ENCODE data around the gene IGSF21.

The IGSF21 gene

DNA sequence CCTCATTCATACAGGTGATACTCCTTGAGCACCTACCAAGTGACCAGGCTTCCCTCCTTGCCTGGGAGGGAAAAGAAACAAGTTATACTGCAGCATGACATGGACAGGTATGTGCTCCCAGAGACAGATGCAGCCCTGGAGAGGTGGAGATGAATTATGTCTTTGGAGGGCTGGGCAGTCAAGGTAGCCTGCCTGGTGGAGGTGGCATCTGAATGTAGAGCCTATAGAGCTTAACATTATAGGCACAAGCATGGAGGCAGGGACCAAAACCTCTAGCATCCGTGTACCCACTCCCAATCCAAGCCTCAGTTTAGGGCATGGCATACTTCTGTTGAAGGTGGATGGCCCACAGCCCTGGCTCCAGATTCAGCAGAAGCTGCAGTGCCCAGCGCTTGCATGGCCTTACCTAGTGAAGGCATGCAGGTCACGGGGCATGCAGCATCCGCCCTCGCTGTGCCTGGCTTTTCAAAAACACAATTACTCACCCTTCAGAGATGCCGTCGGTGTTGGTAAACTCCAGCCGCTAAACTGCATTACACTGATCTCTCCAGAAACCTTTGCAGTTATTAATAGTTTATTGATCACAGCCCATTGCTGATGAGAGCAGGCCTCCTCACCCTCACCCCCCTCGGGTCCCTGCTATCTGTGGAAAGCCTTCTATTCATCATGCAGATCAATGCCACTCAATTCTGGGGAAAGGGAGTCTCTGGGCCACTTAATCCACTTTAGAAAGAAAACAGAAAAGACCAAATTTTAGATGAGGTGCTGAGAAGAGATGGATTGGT, 222.1 kb downstream of the IGSF21 start:
- DNase-seq (ENCODE audit: low read depth), result no peak

DNA sequence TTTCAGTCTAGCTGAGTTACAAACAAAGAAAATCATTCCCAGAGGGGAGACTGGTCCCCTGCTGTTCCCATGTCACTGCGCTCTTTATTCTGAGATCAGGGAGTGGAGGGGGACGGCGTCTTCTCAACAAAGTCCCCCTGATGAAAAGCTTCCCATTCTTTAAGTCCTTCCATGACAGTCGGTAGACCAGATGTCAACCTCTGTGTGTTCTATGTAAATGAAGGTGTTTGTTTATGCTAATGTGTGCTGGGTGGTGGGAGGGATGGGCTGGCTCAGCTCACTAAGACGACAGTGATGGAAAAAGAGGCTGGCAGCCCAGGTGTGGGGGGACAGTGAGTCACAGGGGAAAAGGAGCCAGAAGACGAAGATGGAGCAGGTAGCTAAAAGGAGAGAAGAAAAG, 225.0 kb downstream of the IGSF21 start:
- no peak for DNase-seq (ENCODE audit: low read depth)

DNA sequence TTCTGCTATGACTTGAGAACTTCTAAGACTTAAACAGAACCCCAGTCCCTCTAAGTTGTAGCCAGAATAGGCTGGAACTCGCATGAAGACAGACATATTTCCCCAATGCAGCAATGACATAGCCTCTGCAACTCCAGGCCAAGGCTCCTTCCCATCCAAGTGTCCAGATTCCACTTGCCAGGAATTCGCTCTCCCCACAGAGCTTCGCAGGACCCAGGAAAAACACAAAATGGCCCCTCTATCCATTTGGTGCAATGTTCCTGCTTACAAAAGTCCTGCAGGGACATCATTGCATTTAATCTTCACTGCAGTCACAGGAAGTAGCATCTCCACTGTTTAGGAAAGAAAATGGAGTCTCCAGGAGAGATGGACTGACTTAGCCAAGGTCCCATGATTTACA, 225.6 kb downstream of the IGSF21 start:
- no peak for DNase-seq (ENCODE audit: low read depth)

DNA sequence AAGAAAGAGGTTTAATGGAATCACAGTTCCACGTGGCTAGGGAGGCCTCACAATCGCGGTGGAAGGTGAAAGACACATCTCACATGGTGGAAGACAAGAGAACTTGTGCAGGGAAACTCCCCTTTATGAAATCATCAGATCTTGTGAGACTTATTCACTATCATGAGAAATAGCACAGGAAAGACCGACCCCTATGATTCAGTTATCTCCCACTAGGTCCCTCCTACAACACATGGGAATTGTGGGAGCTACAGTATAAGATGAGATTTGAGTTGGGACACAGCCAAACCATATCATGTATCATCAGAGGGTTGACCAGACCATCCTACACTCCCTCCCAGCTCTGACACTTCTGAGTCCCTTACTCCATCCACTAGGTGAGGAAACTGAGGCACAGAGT, 229.2 kb downstream of the IGSF21 start:
- no peak for DNase-seq (ENCODE audit: low read depth)

DNA sequence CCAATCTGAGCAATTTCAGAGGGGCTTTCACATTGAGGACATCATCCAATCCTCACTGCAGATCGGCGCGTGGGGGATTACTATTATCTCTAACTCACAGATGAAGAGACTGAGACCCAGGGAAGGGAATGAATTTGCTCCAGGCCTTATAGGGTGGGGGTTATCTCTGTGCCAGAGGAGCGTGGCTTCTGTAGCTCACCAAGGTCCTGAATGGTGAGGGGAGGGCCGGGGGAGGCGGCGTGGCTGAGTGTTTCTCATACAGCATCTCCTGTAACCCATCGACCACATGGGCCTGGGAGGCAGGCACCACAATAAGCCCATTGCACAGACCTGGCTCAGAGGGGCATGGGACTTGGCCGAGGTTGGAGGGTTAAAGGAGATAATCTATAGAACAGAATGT, 230.2 kb downstream of the IGSF21 start:
- no peak for DNase-seq (ENCODE audit: low read depth)

DNA sequence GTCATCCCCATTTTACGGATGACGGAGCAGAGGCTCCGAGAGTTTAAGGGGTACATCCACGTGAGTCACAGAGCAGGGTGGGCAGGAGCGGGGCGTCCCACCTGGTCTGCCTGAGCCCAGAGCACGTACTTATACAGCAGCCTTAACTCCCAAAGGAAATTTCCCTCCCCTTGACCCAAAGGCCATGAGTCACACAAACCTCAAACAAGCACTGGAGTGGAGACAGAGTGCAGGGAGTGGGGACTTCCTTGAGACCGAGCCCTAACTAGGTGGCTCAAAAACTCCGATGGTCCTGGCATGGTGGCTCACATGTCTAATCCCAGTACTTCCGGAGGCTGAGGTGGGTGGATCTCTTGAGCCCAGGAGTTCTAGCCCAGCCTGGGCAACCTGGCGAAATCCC, 231.6 kb downstream of the IGSF21 start:
- no peak for DNase-seq (ENCODE audit: low read depth)

DNA sequence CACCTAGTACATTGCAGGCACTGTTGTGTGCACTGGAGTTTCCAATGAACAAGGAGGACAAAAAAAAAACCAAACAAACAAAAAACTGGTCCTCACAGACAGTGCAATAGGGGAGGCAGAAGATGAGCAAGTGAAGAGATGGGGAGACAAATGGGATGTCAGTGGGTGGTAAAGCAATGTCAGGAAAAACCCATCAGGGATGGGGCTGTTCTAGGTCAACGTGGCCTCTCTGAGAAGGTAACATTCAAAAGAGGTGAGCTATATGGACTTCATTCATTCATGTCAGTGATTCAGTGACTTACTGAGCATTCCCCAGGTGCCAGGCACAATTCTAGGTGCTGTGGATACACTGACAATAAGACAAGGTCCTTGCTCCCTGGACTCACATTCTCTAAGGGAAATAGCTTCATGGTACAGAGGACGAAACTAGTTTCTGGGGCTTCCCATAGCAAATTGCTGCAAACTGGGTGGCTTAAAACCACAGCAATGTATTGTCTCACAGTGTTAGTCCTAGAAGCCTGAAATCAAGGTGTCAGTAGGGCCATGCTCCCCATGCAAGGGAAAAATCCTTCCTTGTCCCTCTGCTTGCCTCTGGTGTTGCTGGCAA, 232.7 kb downstream of the IGSF21 start:
- no peak for DNase-seq (ENCODE audit: low read depth)

DNA sequence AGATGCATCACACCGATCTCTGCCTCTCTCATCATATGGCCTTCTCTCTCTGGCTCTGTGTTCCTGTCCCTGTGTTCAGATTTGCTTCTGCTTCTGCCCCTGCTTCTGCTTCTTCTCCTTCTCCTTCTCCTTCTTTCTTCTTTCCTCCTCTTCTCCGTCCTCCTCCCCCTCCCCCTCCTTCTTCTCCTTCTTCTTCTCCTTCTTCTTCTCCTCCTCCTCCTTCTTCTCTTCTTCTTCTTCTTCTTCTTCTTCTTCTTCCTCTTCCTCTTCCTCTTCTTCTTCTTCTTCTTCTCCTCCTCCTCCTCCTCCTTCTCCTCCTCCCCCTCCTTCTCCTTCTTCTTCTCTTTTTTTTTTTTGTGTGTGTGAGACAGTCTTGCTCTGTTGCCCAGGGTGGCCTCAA, 233.2 kb downstream of the IGSF21 start:
- DNase-seq (ENCODE audit: low read depth), result no peak

DNA sequence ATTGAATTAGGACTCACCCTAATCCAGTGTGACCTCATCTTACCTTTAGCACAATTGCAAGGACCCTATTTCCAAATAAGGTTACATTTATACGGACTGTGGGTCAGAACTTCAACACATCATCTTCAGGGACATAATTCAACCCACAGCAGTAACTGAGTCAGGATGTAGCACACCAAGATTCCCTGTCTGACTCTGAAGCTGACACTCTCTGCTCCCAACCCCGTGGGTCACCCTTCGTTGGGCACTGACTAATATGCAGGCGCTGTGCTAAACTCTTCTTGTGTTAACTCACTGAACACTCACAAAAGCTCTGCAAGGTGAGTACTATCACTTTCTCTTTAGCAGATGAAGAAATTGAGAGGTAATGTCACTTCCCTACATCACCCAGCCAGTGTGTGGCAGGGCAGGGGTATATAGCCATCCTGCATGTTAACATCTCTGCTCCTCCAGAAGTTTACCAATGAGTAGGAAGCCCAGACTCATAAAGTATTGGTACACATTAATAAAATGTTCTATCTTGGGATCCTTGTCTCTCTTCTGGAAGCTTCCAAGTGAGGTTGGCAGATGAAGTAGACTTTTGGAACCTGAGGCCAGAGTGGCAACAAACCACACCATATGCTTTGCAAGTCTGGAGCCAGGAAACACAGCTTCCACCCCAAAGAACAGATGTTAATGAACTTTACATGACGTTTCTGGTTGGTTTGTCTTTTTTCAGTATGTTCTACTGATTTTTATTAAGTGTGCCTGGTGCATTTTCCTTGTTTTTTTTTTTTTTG, 233.9 kb downstream of the IGSF21 start:
- no peak for DNase-seq (ENCODE audit: low read depth)

DNA sequence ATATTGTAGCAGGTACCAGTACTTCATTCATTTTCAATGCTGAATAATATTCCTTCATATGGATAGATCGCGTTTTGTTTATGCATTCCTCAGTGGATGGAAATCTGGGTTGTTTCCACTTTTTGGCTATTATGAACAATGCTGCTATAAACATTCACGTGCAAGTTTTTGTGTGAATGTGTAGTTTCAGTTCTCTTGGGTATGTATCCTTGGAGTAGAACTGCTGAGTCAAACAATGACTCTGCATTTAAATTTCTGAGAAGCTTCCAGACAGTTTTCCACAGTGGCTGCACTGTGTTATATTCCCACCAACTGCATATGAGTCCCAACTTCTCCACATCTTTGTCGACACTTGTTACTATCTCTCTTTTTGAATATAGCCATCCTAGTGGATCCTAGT, 235.1 kb downstream of the IGSF21 start:
- no peak for DNase-seq (ENCODE audit: low read depth)

DNA sequence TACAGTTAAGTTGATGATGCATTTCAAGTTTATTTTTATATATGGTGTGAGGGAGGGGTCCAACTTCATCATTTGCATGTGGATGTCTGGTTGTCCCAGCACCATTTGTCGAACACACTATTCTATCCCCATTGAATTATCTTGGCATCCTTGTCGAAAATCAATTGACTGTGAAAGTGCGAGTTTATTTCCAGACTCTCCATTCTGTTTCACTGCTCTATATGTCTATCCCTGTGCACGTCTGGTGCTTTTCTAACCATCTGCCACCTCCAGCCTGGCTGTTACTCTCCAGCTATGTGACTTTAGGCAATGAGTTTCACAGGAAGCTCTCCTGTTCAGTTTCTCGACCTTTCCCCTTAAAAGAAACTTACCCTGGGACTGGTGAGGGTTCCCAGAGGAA, 236.0 kb downstream of the IGSF21 start:
- no peak for DNase-seq (ENCODE audit: low read depth)

DNA sequence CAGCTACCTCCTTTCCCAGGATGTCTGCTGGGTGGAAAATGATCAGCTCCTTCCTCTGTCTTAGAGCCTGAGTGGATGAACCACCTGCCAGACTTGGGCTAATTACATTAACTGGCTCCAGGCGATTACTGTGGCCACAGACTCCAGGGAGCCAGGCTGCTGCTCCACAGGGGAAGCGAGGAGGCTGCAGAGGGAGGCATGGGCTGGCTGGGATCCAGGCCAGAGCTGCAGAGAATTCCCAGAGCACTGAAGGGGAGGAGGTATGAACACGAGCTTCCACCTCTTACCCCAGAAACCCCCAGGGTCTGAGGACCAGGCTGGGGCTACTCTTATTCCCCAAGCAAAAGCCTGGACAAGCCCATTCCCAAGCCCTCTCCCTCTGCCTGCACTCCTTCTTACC, 237.2 kb downstream of the IGSF21 start:
- DNase-seq (ENCODE audit: low read depth), result no peak

DNA sequence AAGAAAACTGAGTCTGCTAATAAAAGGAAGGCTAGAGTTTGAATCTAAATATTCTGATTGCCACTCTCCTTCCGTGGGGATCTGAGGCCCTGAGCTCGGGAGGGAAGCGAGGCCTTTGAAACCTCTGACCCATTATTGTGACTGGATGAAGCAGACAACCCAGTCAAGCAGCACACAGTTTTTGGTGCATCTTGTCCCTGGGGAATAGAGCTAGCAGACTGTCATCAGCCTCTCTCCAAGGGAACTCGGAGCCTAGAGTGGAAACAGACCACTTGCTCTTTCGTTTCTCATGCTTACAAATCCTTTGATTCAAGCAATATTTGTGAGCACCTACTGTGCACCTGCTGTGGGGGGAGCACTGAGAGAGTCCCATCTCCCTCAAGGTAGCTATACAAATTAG, 240.0 kb downstream of the IGSF21 start:
- no peak for DNase-seq (ENCODE audit: low read depth)

DNA sequence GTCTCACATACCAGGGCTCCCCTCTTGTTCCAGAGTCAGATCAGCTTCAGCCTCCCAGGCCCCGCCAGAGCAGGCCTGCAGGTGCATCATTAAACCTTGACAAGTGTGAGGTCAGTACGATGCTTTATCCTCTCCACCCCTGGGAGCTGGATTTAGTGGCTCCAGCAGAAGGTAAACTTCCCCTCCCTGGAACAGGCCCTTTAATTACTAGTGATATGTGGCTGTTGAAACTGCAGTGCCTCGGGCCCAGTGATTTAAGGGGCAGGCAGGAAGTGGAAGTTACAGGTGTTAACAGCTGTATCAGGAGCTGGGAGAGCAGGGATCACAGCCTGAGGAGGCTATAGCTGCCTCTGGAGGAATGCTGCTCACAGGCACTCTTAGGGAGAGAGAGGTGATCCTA, 240.8 kb downstream of the IGSF21 start:
- no peak for DNase-seq (ENCODE audit: low read depth)

DNA sequence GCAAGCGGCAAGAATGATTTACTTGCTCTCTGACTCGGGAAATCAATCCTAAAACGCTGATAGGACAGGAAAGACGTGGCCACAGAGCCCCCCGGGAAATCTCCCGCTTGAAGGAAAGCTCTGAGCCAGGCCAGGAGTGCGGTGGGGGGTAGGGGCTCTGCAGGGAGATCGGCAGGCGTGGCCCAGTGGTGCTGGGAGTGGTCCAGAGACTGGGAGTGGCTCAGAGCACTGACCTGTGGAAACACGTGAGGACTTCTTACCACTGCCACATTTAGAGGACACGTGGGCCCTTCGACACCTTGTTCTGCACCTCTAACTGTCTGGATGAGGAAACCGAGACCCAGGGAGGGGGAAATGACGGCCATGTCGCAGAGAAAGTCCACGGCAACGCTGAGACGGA, 243.1 kb downstream of the IGSF21 start:
- no peak for DNase-seq (ENCODE audit: low read depth)

DNA sequence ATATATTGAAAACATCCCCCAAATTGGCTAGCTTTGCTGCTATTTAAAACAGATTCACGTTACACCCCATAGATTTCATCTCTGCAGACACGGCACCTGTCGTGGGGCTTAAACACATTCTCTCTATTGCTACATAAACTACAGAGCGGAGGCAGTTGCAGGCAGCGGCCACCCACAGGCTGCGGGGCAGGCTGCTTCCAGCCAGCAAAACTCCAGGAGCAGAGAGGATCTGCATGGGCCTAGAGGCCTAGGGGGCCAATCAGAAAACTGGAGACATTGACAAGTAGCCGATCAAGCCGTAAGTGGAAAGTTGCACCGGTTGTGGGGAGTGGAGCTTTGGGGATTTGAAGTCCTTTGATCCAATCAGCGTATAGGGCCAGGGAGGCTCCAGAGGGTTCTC, 244.1 kb downstream of the IGSF21 start:
- no peak for DNase-seq (ENCODE audit: low read depth)

DNA sequence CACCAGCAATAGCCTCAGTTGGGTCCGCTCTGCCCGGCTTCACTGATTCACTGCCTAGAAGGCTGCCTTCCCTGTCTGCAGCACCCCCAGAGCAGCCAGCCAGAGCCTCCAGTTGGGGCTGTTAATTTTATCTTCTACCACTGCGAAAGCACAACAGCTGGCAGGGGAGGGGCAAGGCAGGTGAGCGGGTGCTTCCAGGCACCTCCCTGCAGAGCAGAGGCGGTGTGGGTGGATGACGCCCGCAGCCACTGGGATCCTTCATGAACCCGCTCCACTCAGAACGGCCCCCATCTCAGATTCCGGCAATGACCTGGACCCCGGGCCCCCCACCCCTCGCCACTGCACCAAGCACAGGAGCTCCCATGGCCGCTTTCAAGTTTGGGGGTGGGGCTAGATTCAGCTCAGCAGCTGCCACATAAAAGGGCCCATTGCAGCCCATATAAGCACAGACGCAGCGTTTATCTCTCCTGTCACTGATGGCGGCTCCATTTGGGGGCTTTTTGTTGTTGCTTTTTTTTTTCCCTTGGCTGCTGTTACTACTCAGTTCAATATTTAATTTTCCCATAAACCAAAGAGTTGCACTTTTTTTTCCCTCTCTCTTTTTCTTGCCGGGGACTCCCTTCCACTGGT, 245.2 kb downstream of the IGSF21 start:
- DNase-seq (ENCODE audit: low read depth), result no peak

DNA sequence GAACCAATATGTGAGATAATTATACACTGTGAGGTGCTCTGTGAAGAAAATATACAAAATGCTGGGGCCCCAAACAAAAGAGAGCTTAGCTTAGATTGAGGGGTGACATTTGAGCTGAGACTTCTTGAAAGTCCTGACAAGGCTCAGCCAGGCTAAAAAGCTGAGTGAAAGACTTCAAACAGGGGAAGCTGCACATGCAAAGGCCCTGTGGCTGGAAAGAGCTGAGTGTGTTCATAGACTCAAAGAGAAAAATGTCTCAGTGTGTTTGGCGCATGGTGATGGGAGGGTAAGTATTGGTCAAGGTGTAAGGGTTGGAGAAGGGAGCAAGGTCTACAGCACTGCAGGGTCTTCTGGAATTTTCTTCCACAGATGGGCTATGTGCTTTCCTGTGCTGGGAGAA, 245.9 kb downstream of the IGSF21 start:
- DNase-seq (ENCODE audit: low read depth), result no peak

DNA sequence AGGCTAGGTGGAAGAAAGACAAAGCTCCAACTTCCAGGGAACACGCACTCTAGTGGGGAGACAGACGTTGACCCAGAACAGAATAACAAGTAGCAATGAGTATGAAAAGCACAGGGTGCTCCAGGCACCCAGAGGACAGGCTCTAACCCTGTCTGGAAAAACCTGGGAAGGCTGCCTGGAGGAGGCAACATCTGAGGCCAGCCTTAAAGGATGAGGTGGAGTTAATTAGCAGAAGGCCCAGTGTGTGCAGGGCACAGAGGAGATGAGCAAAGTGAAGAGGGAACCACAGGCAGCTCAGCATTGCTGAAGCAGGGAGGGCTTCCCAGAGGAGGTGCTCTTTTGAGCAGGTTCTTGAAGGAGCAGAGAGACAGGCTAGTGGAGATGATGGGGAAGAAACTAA, 246.4 kb downstream of the IGSF21 start:
- DNase-seq (ENCODE audit: low read depth), result no peak

DNA sequence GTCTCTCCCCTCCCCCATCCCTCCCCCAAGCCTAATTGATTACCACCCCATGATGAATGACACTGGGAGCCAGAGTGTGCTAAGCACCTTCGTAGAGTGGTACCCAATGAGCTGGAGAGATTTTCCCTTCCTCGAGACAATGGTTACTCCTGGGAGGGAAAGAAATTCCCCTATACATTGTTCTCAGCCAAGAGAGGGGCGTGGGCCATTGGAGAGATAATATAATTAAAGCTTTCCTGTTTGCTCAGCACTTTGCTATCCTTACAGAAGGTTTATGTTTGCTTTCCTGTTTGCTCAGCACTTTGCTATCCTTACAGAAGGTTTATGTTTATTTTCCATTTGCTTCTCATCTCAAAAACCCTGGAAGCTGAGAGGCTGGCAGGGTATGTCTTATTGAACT, 247.0 kb downstream of the IGSF21 start:
- DNase-seq (ENCODE audit: low read depth), result no peak

DNA sequence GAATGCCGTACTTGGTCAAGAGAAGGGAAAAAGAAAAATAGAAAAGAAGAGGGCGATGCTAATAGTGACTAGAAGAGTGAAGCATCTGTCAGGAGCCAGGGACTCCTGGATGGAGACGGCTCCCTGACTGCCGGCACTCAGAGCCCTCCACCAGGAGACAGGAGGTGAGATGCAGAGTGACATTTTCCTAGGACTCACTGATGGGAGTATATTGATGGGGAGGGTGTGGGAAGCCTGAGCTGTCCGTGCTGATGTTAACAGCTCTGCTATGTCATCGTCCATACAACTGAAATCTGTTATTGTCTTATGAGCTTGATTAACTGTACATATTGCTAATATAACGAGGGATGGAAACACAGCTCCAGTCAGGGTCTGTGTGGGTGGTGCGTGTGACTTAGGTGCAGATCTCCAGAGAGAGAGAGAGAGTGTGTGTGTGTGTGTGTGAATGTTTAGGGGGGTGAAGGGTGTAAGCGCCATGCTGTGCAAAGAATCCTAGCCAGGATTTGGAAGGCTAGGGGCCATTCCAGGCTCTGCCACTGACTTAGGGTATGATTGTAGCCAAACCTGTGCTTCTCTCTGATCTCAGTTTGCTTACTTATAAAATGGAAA, 250.1 kb downstream of the IGSF21 start:
- no peak for DNase-seq (ENCODE audit: low read depth)

DNA sequence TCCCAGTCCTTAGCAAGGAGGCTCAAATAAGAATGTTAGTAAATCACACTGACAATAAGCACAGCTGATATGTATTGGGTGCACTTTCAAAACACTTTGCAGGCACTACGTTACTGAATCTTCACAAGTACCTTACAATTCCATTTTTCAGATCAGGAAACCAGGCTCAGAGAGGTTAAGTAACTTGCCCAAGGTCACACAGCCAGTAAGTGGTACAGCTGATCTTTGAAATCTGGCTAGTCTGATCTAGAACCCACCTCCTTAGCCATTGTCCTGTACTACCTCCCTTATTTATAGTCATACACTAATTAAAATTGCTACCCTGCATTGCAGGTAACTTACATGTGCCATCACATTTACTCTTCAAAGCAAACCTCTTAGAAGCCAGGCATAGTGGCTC, 251.0 kb downstream of the IGSF21 start:
- DNase-seq (ENCODE audit: low read depth), result no peak
